Jurkat, Clone E6-1 (cell line): ENCODE results near the gene RINL.
A peak's percentile ranks its signal among the peaks of the same experiment; 100 is the strongest.
"Not testable (repeated sequence)": the region's sequence is repeated elsewhere in the genome, so short reads cannot be mapped to it uniquely, and the experiment has no call there.

Source experiments
- DNase-seq: peaks from one replicate; pipeline ENCODE4 v3.0.0-alpha.2; 2011; ENCODE audit warnings: low read depth, low spot score
- H3K4me3 ChIP-seq: 2 replicates; pipeline ENCODE4 v1.5.1; 2011; ENCODE audit warnings: mild to moderate bottlenecking, low read length, control low read depth, moderate library complexity

Gene RINL

DNA sequence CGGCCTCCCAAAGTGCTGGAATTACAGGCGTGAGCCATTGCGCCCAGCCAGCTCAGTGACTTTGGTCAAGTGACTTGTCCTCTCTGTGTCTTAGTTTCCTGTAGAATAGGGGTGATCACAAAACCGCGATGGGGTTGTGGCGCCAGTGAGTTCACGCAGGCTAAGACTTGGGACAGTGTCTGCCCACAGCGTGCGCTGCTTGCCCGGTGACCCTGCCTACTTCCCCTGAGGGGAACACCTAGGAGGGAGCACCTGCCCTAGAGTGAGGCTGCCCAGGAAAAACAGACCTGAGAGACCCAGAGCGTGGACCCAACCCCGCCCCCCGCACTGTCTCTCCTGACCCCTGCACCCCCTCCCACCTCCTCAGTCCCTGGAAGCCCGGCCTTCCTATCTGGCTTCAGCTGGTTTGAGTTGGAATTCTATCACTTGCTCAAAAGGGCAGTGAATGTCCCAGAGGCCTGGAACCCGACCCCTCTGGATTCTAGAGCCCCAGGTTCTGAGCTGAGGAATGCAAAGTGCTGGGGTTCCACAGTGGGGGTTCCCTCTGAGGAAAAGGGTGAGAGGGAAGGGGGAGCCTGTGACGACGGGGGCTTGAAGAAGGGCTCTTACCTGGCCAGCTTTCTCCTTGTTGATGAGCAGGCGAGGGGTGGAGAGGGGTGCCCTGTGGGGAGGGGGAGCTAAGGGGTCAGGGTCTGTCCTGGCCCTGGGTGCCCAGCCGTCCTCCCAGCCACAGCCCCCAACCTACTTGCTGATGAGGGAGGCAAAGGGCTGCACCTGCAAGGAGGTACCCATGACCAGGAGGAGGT lies 2.2 kb upstream of the RINL start:
- DNase-seq, result no peak
- H3K4me3 ChIP-seq, result no peak overlapping the region

DNA sequence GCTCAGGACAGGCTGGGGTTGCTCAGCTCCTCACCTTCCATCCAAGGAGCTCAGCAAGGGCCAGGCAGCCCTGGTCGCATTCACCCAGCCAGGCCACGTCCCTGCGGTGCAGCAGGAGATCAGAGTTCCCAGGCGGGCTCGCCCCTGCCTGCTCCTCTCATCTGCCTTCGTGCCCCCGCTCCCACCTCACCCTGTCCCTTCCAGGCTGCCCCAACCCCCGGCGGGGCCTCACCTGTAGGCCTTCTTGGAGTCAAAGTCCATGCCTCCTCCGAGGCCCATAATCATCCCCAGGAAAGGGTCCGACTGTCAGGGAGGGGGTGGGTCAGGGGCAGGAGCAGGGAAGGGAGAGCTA lies 1.3 kb upstream of the RINL start:
- no peak overlapping the region for H3K4me3 ChIP-seq
- DNase-seq, result no peak

DNA sequence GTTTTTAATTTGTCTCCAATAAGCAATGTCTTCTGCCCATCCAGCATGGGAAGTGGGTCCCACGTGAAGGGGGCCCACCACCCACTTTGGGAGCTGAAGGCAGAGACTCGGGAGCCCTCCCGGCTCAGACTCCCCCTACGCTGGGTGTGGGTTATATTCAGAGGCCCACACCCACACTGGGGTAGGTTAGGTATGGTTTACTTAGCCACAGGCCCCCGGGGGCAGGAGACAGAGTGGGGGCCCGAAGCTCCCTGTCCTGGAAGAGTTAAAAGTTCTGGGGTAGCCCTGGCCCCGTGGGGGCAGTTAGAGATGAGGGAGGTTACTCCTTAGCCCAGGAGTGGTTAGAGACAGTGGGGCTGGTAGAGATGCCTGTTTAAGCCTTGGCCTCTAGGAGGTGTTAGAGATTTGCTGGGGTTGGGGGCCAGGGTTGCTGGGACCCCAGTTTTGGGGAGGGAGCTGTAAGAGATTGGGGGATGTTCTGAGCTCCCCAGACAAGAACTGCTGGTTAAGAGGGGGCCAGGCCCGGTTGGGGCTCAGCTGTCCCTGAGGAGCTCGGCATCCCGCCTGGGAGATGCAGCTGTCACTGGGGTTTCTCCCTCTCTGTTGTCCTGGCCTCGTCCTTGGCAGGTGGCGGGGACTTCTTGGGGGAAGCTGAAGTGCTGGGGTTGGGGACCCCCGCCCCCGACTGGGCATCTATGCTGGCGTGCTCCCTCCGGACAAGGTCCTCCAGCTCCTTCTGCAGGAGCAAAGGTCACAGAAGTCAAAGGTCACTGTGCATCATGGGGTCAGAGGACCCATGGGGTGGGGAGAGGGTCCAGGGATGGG lies 712 bp upstream of the RINL start:
- DNase-seq, result no peak
- peak overlapping the region; percentile 57 for H3K4me3 ChIP-seq

DNA sequence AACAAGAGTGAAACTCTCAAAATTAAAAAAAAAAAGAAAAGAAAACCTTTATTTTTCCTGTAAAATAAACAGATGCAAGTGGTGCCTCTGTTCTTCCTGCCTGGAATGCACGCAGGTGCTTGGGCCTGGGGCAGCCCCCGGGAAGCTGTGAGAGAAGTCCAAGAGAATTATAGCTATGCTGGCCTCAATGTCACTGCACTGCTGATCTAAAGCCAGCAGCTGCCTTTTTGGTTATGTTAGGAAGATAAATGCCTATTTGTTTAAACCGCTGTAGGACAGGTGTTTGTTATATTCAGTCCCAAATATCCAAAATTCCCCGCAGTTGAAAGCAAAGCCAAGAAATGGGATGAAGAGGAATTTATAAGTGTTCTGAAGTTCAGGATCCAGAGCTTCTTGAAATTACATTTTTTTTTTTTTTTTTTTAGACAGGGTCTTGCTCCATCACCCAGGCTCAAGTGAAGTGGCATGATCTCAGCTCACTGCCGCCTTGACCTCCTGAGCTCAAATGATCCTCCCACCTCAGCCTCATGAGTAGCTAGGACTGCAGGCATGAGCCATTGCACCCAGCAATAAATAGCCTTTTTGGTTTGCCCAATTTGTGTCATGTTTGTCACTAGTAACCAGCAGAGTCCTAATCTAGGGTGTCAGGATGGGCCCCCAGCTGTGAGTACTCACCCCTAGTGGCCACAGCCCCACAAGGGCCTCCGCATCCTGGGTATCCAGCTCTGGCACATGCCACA lies 2.2 kb downstream of the RINL start:
- no peak overlapping the region for H3K4me3 ChIP-seq
- no peak for DNase-seq

DNA sequence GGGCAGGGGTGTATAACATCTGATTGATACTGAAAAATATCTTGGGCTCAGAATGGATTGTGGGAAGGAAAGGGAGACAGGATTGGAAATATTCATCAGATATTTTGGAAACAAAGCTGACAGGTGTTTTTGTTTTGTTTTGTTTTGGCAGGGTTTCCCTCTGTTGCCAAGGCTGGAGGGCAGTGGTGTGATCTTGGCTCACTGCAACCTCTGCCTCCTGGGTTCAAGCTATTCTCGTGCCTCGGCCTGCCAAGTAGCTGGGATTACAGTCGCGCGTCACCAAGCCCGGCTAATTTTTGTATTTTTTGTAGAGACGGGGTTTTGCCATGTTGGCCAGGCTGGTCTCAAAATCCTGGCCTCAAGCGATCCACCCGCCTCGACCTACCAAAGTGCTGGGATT lies 4.7 kb downstream of the RINL start:
- DNase-seq, H3K4me3 ChIP-seq: not testable (repeated sequence)

DNA sequence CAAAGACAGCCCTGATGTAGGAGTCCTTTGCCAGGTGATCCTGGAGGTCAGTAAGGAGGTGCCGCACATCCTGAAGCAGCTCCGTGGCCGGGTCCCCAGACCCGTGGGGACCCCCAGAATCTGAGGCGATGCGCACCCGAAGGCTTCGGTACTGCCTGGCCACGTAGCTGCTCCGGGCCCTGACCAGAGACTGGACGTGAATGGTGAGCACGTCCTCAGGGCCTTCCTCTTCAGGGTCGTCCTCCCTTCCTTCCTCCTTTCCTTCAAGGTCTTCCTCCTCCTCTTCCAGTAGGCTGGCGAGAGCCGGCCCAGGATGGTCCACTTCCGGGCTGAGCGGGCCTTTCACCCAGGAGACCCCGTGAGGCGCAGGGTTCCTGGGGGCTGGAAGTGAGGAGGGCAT lies 7.5 kb downstream of the RINL start:
- no peak overlapping the region for H3K4me3 ChIP-seq
- no peak for DNase-seq

DNA sequence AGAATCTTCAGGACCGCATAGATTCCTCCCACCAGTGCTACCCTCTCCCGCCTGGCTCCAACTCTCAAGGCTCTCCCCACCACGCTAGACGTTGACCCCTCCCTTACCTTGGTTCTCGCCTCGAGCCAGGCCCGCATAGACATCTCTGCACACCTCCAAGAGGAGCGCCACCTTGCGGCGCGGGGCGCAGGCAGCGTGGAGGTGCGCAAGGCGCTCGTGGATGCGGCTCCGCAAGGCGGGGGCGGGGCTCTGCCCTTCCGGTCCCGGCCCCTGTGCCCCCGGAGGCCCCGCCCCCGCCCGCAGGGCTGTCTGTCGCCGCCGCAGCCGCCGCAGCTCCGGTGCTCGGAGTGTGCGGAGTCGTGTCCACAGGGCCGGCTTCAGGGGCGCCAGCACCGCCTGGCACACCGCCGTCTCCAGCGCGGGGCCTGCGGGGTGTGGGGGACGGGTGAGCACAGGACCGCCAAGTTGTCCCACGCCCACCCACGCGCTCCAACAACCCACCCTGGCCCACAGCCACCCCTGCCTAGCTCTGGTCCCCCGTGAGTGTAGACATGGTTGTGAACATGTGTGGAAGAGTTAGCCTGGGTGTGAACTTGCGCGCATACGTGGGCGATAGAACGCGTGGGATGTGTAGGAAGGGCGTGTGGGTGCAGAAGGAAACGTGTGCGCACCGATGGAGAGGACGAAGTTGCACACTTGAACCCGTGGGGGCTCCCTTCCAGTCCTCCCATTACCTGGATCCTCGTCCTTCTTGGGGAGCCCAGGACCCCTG lies 8.1 kb downstream of the RINL start:
- peak overlapping the region; percentile 33 for H3K4me3 ChIP-seq
- peak; percentile 61 for DNase-seq

DNA sequence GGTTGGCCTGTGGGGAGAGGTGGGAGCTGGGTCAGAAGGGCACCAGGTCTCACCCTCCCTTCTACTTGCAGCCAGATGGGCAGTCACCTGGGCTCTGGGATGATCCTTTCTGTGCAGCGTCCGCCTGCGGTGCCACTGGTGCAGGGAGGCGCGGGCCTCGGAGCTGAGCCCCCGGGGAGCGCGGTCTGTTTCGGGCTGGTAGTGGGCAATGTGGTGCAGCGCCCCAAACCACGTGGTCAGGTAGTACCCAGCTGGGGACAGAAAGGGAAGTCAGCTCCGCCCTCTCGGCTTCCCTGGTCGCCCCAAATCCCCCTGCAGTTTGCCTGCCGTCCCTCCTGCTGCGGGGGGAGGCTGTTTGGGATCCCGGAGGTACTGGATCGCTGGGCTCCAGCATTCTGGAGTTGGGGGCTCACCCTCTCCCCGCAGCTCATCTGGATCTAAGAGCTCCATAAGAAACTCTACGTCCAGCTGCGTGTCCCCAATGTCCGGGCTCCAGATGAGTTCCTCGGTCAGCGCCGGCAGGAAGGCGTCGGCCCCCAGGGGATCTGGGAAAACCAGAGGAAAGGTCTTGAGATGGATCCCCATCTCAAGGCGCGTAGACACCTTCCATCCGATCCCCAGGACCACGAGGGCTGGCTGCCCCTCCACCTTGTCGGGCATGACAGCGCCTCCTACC lies 8.8 kb downstream of the RINL start:
- no peak for DNase-seq
- H3K4me3 ChIP-seq, result no peak overlapping the region; the same call in 1 of the 2 replicates

DNA sequence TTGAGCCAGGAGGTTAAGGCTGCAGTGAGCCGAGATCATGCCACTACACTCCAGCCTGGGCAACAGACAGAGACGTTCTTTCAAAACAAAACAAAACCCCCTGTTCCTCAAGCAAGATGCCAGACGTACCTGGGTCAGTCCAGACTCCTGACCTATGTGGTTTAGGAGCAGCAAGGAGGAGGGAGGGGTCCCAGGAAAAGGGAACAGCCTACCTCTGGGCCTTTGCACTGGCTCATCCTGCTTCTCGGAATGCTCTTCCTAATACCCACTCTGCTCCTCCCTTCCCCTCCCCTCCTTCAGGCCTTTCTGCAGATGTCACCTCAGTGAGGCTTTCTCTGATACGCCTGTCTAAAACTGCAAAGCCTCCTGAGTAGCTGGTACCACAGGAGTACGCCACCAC lies 9.5 kb downstream of the RINL start:
- no peak for DNase-seq
- H3K4me3 ChIP-seq, result no peak overlapping the region

DNA sequence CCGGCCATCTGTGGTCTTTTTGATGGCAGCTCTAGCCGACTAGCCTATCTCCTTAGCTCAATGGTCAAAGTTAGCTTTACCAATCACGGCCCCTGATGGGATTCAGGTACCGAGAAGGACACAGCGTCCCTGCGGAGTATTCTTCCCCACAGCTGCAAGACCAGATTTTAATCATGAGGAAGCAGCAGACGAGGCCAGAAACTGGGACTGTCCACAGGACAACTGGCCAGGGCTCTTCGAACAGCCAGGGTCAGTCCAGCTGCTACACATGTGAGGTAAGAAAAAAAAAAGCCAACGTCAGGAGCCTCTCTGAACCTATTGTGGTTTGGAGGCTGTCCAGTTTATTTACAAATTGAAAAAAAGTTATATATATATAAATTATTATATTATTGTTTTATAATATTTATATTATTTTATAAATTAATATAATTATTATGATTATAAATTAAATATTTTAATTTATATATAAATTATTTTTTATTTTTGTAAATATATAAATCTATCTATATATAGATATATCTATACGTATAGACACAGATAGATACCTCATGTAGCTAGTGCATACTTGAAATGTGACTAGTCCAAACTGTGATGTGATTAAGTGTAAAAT lies 10.8 kb downstream of the RINL start:
- no peak for DNase-seq
- no peak overlapping the region for H3K4me3 ChIP-seq

DNA sequence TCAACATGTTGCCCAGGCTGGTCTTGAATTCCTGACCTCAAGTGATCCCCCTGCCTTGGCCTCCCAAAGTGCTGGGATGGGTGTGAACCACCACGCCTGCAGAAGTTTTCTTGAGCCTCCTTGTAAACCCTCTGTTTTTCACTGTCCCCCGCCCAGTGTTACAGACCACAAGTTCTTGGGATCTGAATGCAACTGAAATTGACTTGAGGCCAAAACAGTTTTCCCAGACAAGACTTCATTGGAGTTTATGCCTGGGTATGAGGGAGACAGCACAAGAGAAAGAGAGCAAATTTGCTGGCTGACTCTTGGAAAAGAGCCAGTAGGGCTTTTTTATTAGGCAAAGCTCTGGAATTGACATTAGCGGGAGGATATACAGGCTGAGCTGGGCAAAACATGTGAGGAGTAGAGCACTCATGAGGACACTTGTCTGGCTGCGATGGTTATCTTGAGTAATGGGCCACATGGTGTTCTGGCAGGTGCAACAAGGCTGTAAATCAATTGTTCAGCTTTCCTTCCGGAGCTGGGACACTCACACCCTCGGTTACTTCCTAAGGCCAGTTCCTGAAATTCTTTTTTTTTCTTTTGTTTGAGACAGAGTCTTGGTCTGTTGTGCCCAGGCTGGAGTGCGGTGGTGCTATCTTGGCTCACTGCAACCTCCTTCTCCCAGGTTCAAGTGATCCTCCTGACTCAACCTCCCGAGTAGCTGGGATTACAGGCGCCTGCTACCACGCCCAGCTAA lies 15.6 kb downstream of the RINL start:
- no peak overlapping the region for H3K4me3 ChIP-seq
- no peak for DNase-seq

DNA sequence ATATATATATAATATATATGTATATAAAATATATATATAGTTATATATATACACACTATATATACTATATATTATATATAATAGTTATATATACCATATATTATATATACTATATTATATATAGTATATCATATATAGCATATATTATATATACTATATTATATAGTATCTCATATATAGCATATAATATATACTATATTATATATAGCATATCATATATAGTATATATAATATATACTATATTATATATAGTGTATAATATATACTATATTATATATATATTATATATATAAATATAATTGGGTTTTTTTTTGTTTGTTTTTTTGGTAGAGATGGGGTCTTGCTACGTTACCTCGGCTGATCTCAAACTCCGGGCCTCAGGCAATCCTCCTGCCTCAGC lies 16.7 kb downstream of the RINL start:
- DNase-seq, result no peak
- H3K4me3 ChIP-seq, result no peak overlapping the region

DNA sequence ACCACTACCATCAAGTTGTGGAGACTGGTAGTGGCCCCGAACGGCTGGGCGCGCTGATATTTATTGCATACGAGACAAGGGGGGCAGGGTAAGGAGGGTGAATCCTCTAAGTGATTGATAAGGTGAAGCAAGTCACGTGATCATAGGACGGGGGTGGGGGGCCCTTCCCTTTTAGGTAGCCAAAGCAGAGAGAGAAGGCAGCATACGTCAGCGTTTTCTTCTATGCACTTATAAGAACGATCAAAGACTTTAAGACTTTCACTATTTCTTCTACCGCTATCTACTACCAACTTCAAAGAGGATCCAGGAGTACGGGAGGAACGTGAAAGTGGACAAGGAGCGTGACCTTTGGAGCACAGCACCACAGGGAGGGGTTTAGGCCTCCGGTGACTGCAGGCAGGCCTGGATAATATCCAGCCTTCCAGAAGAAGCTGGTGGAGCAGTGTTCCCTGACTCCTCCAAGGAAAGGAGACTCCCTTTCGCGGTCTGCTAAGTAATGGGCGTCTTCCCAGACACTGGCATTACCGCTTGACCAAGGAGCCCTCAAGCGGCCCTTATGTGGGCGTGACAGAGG lies 18.4 kb downstream of the RINL start:
- not testable (repeated sequence) for DNase-seq, H3K4me3 ChIP-seq

DNA sequence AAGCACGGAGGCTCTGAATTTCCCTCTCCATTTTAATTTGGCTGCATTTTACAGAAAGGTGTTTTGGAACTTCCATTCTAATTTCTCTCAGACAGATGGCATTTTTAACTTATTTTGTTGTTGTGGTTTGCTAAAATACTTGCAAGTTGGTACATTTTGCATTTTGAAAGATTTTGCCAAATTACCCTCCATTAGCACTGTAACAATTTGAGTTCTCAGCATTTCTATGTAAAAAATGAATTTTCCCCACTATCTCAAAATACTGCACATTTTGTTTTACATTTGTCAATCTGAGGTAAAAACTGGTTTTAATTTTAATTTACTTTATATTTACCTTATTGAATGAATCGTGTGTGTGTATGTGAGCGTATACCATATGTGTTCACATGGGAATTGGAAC lies 21.3 kb downstream of the RINL start:
- H3K4me3 ChIP-seq, result no peak overlapping the region
- no peak for DNase-seq

DNA sequence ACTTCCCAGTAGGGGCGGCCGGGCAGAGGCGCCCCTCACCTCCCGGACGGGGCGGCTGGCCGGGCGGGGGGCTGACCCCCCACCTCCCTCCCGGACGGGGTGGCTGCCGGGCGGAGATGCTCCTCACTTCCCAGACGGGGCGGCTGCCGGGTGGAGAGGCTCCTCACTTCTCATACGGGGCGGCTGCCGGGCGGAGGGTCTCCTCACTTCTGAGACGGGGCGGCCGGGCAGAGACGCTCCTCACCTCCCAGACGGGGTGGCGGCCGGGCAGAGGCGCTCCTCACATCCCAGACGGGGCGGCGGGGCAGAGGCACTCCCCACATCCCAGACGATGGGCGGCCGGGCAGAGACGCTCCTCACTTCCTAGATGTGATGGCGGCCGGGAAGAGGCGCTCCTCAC lies 22.3 kb downstream of the RINL start:
- DNase-seq, H3K4me3 ChIP-seq: not testable (repeated sequence)

DNA sequence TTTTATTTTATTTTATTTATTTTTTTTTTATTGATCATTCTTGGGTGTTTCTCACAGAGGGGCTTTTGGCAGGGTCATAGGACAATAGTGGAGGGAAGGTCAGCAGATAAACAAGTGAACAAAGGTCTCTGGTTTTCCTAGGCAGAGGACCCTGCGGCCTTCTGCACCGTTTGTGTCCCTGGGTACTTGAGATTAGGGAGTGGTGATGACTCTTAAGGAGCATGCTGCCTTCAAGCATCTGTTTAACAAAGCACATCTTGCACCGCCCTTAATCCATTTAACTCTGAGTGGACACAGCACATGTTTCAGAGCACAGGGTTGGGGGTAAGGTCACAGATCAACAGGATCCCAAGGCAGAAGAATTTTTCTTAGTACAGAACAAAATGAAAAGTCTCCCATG lies 23.1 kb downstream of the RINL start:
- not testable (repeated sequence) for H3K4me3 ChIP-seq

DNA sequence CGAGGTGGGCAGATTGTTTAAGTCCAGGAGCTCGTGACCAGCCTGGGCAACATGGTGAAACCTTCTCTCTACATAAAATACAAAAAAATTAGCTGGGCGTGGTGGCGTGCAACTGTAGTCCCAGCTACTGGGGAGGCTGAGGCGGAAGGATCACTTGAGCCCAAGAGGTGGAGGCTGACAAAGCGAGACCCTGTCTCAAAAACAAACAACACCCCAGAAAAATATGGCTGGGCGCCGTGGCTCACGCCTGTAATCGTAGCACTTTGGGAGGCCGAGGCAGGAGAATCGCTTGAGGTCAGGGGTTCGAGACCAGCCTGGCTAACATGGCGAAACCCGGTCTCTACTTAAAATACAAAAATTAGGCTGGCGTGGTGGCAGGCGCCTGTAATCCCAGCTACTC lies 24.9 kb downstream of the RINL start:
- H3K4me3 ChIP-seq, result peak overlapping the region; percentile 94

More for the DNA sequence above, 23.1 kb downstream of the RINL start:
- not testable (repeated sequence) for DNase-seq

More for the DNA sequence above, 24.9 kb downstream of the RINL start:
- no peak for DNase-seq
